Large intestine (tissue), 12 donors: ENCODE measurements around the gene TOMM7. TPM values are rescaled to one million over a fixed set of nuclear protein-coding genes. Genes with fewer than 3 reads are reported as not detected.

ENCODE experiments used
- DNase-seq, 2 donors: peaks; one replicate each; pipeline versions ENCODE4 v3.0.0 to v3.0.0-alpha.2; 2013
- H3K27ac ChIP-seq: one replicate; pipeline ENCODE4 v1.5.1; 2013; ENCODE audit warnings: low read length
- H3K27me3 ChIP-seq: 2 replicates; pipeline ENCODE4 v1.6.1; 2013; ENCODE audit warnings: low read length; ENCODE audit not compliant: control insufficient read depth, insufficient read depth
- H3K36me3 ChIP-seq: 2 replicates; pipeline ENCODE4 v1.6.1; 2013; ENCODE audit warnings: low read length; ENCODE audit not compliant: control insufficient read depth, insufficient read depth
- H3K4me1 ChIP-seq: one replicate; pipeline ENCODE4 v1.6.1; 2013; ENCODE audit warnings: low read length; ENCODE audit not compliant: control insufficient read depth, insufficient read depth
- H3K4me3 ChIP-seq: one replicate; pipeline ENCODE4 v1.5.1; 2013; ENCODE audit warnings: low read length
- H3K9me3 ChIP-seq: one replicate; pipeline ENCODE4 v1.6.1; 2013; ENCODE audit warnings: mild to moderate bottlenecking, low read depth, low read length, moderate library complexity; ENCODE audit not compliant: control insufficient read depth
- WGBS: methylation state at CpG from one replicate; pipeline ENCODE4 v1.1.5; 2013; ENCODE audit warnings: low lambda C conversion rate; ENCODE audit not compliant: insufficient coverage; 5-methylcytosine and 5-hydroxymethylcytosine counted together
- long read RNA-seq, 11 donors: transcript quantifications; one replicate each; lab custom pipeline, GENCODE V29; 2026
- polyA plus RNA-seq: library from polyadenylated mRNA; unstranded; fragments of 120-200 nt; gene quantifications from one replicate; pipeline ENCODE4 v1.2.1, GENCODE V29; 2013

TOMM7 gene
- 536 TPM for polyA plus RNA-seq
- long read RNA-seq, donor 1, transcript TOMM7-201 (3 exons, 778 nt): major isoform, 268 of 304 reads
- long read RNA-seq, donor 1, transcript TOMM7-205 (2 exons, 551 nt): minor isoform, 21 of 304 reads
- long read RNA-seq, donor 1, partial matches to known transcripts: 0 of 304 reads
- long read RNA-seq, donor 1, other reads (novel, unspliced or antisense): 8 of 304 reads
- long read RNA-seq, donor 2, transcript TOMM7-201 (3 exons, 778 nt): major isoform, 495 of 557 reads
- long read RNA-seq, donor 2, transcript TOMM7-205 (2 exons, 551 nt): minor isoform, 28 of 557 reads
- long read RNA-seq, donor 2, partial matches to known transcripts: 0 of 557 reads
- long read RNA-seq, donor 2, other reads (novel, unspliced or antisense): 30 of 557 reads
- long read RNA-seq, donor 3, transcript TOMM7-205 (2 exons, 551 nt): minor isoform, 140 of 1,038 reads
- long read RNA-seq, donor 3, transcript TOMM7-204 (2 exons, 731 nt): minor isoform, 14 of 1,038 reads
- long read RNA-seq, donor 3, transcript TOMM7-201 (3 exons, 778 nt): major isoform, 718 of 1,038 reads
- long read RNA-seq, donor 3, partial matches to known transcripts: 132 of 1,038 reads
- long read RNA-seq, donor 3, other reads (novel, unspliced or antisense): 32 of 1,038 reads
- long read RNA-seq, donor 4, transcript TOMM7-201 (3 exons, 778 nt): major isoform, 48 of 52 reads
- long read RNA-seq, donor 4, partial matches to known transcripts: 0 of 52 reads
- long read RNA-seq, donor 4, other reads (novel, unspliced or antisense): 0 of 52 reads
- long read RNA-seq, donor 5, transcript TOMM7-204 (2 exons, 731 nt): minor isoform, 10 of 298 reads
- long read RNA-seq, donor 5, transcript TOMM7-201 (3 exons, 778 nt): major isoform, 254 of 298 reads
- long read RNA-seq, donor 5, transcript TOMM7-205 (2 exons, 551 nt): minor isoform, 8 of 298 reads
- long read RNA-seq, donor 5, partial matches to known transcripts: 14 of 298 reads
- long read RNA-seq, donor 5, other reads (novel, unspliced or antisense): 12 of 298 reads
- long read RNA-seq, donor 6, transcript TOMM7-205 (2 exons, 551 nt): minor isoform, 55 of 426 reads
- long read RNA-seq, donor 6, transcript TOMM7-201 (3 exons, 778 nt): major isoform, 305 of 426 reads
- long read RNA-seq, donor 6, transcript TOMM7-204 (2 exons, 731 nt): minor isoform, 5 of 426 reads
- long read RNA-seq, donor 6, partial matches to known transcripts: 48 of 426 reads
- long read RNA-seq, donor 6, other reads (novel, unspliced or antisense): 13 of 426 reads
- long read RNA-seq, donor 7, transcript TOMM7-201 (3 exons, 778 nt): major isoform, 187 of 221 reads
- long read RNA-seq, donor 7, transcript TOMM7-205 (2 exons, 551 nt): minor isoform, 24 of 221 reads
- long read RNA-seq, donor 7, partial matches to known transcripts: 0 of 221 reads
- long read RNA-seq, donor 7, other reads (novel, unspliced or antisense): 5 of 221 reads
- long read RNA-seq, donor 8, transcript TOMM7-201 (3 exons, 778 nt): major isoform, 656 of 804 reads
- long read RNA-seq, donor 8, transcript TOMM7-205 (2 exons, 551 nt): minor isoform, 62 of 804 reads
- long read RNA-seq, donor 8, partial matches to known transcripts: 35 of 804 reads
- long read RNA-seq, donor 8, other reads (novel, unspliced or antisense): 45 of 804 reads
- long read RNA-seq, donor 9, transcript TOMM7-205 (2 exons, 551 nt): minor isoform, 73 of 734 reads
- long read RNA-seq, donor 9, transcript TOMM7-201 (3 exons, 778 nt): major isoform, 617 of 734 reads
- long read RNA-seq, donor 9, partial matches to known transcripts: 0 of 734 reads
- long read RNA-seq, donor 9, other reads (novel, unspliced or antisense): 42 of 734 reads
- long read RNA-seq, donor 10, transcript TOMM7-201 (3 exons, 778 nt): major isoform, 403 of 530 reads
- long read RNA-seq, donor 10, transcript TOMM7-205 (2 exons, 551 nt): minor isoform, 47 of 530 reads
- long read RNA-seq, donor 10, transcript TOMM7-204 (2 exons, 731 nt): minor isoform, 8 of 530 reads
- long read RNA-seq, donor 10, partial matches to known transcripts: 50 of 530 reads
- long read RNA-seq, donor 10, other reads (novel, unspliced or antisense): 21 of 530 reads
- long read RNA-seq, donor 11, transcript TOMM7-204 (2 exons, 731 nt): minor isoform, 5 of 316 reads
- long read RNA-seq, donor 11, transcript TOMM7-201 (3 exons, 778 nt): major isoform, 247 of 316 reads
- long read RNA-seq, donor 11, transcript TOMM7-205 (2 exons, 551 nt): minor isoform, 24 of 316 reads
- long read RNA-seq, donor 11, partial matches to known transcripts: 21 of 316 reads
- long read RNA-seq, donor 11, other reads (novel, unspliced or antisense): 19 of 316 reads

- no peaks in the 10 kb centered on the region for H3K9me3 ChIP-seq
- H3K36me3 ChIP-seq: peaks cover 4% of the 10 kb centered on the region
- H3K4me3 ChIP-seq: peak within 1 kb of the TSS; percentile 94
- DNase-seq: peak; percentile 97 to 98
- 0% methylated on average over 2 of the region's 38 CpGs for WGBS
- H3K4me1 ChIP-seq: peaks cover 3% of the 10 kb centered on the region
- no peaks in the 10 kb centered on the region for H3K27me3 ChIP-seq
- peak within 1 kb of the TSS; percentile 71 for H3K27ac ChIP-seq
Measured at GRCh38 chr7:22822486-22823141, at the start of gene TOMM7. TOMM7 (minus strand) TSS chr7:22822849; CDS start chr7:22822779, 70 bp downstream.

GRCh38 chr7:22872096-22872807, 49.6 kb upstream of the TOMM7 start:
- Histone ChIP-seq H3K4me3 (no peak overlapping the region), H3K27me3 (no peaks in the 10 kb centered on the region), H3K4me1 (no peaks in the 10 kb centered on the region), H3K9me3 (no peaks in the 10 kb centered on the region), H3K36me3 (no peaks in the 10 kb centered on the region), H3K27ac (no peak overlapping the region)
- WGBS: 100% methylated on average over 1 of the region's 7 CpGs
- no peak for DNase-seq

- H3K36me3 ChIP-seq: no peaks in the 10 kb centered on the region
- H3K4me3 ChIP-seq: no peak overlapping the region
- H3K27ac ChIP-seq: no peak overlapping the region
- no peaks in the 10 kb centered on the region for H3K4me1 ChIP-seq
- no peaks in the 10 kb centered on the region for H3K27me3 ChIP-seq
- H3K9me3 ChIP-seq: no peaks in the 10 kb centered on the region
- no peak for DNase-seq
Measured at GRCh38 chr7:22871661-22872060, 49.0 kb upstream of the TOMM7 start.

GRCh38 chr7:22868509-22868908, 45.9 kb upstream of the TOMM7 start:
- no peak for DNase-seq
- Histone ChIP-seq H3K4me3 (no peak overlapping the region), H3K27ac (no peak overlapping the region), H3K9me3 (no peaks in the 10 kb centered on the region), H3K36me3 (no peaks in the 10 kb centered on the region), H3K4me1 (peaks cover 10% of the 10 kb centered on the region), H3K27me3 (no peaks in the 10 kb centered on the region)
- WGBS: no CpG with 5 or more reads among the region's 1 CpG

GRCh38 chr7:22867589-22867988, 44.9 kb upstream of the TOMM7 start:
- Histone ChIP-seq H3K27me3 (no peaks in the 10 kb centered on the region), H3K4me1 (peaks cover 10% of the 10 kb centered on the region), H3K27ac (no peak overlapping the region), H3K36me3 (no peaks in the 10 kb centered on the region), H3K9me3 (no peaks in the 10 kb centered on the region), H3K4me3 (no peak overlapping the region)
- no CpG with 5 or more reads among the region's 2 CpGs for WGBS
- DNase-seq: no peak

GRCh38 chr7:22867003-22867402, 44.4 kb upstream of the TOMM7 start:
- Histone ChIP-seq H3K36me3 (no peaks in the 10 kb centered on the region), H3K4me3 (no peak overlapping the region), H3K4me1 (peaks cover 10% of the 10 kb centered on the region), H3K27me3 (no peaks in the 10 kb centered on the region), H3K27ac (no peak overlapping the region), H3K9me3 (no peaks in the 10 kb centered on the region)
- WGBS: 67% methylated on average over 1 of the region's 4 CpGs
- DNase-seq: no peak

GRCh38 chr7:22865602-22865960, 42.9 kb upstream of the TOMM7 start:
- Histone ChIP-seq H3K4me1 (peaks cover 10% of the 10 kb centered on the region), H3K27me3 (no peaks in the 10 kb centered on the region), H3K27ac (no peak overlapping the region), H3K36me3 (no peaks in the 10 kb centered on the region), H3K9me3 (no peaks in the 10 kb centered on the region), H3K4me3 (no peak overlapping the region)
- no CpG with 5 or more reads among the region's 2 CpGs for WGBS
- DNase-seq: no peak

- Histone ChIP-seq H3K4me3 (no peak overlapping the region), H3K27me3 (no peaks in the 10 kb centered on the region), H3K4me1 (peaks cover 10% of the 10 kb centered on the region), H3K27ac (no peak overlapping the region), H3K9me3 (no peaks in the 10 kb centered on the region), H3K36me3 (no peaks in the 10 kb centered on the region)
- 71% methylated on average over 1 of the region's 7 CpGs for WGBS
- DNase-seq: peak; percentile 35 to 63
Measured at GRCh38 chr7:22864855-22865601, 42.4 kb upstream of the TOMM7 start.
